ENCODE data around the gene SUN5. TPM values are rescaled to one million over a fixed set of nuclear protein-coding genes. Genes with fewer than 3 reads are reported as not detected.
"Not testable (repeated sequence)": the region's sequence is repeated elsewhere in the genome, so short reads cannot be mapped to it uniquely, and the experiment has no call there.

The SUN5 gene
- total RNA-seq, 1 donor from 2014 or later: not detected

GRCh38 chr20:32963176-32963575 lies 41.1 kb downstream of the SUN5 start:
- no peak overlapping the region for H3K4me3 ChIP-seq (ENCODE audit: low read depth, low read length)
- no peak for DNase-seq (ENCODE audit: low read depth)
- no peak for TF ChIP-seq CTCF (conservative IDR thresholded peaks at IDR 0.05; ENCODE audit: low read depth, low read length)

- DNase-seq (ENCODE audit: low read depth); H3K4me3 ChIP-seq (ENCODE audit: low read depth, low read length): not testable (repeated sequence)
Observed at GRCh38 chr20:32962646-32963045, 41.6 kb downstream of the SUN5 start.

GRCh38 chr20:32962053-32962452 lies 42.2 kb downstream of the SUN5 start:
- no peak for TF ChIP-seq CTCF (conservative IDR thresholded peaks at IDR 0.05; ENCODE audit: low read depth, low read length)
- no peak overlapping the region for H3K4me3 ChIP-seq (ENCODE audit: low read depth, low read length)
- DNase-seq (ENCODE audit: low read depth): no peak

GRCh38 chr20:32960849-32961731 lies 43.1 kb downstream of the SUN5 start:
- no peak for DNase-seq (ENCODE audit: low read depth)
- TF ChIP-seq CTCF (conservative IDR thresholded peaks at IDR 0.05; ENCODE audit: low read depth, low read length): no peak

GRCh38 chr20:32960222-32960518 lies 44.1 kb downstream of the SUN5 start:
- H3K4me3 ChIP-seq (ENCODE audit: low read depth, low read length): no peak overlapping the region
- DNase-seq (ENCODE audit: low read depth): no peak
- TF ChIP-seq CTCF (conservative IDR thresholded peaks at IDR 0.05; ENCODE audit: low read depth, low read length): no peak

More at GRCh38 chr20:32960849-32961731, 43.1 kb downstream of the SUN5 start:
- H3K4me3 ChIP-seq (ENCODE audit: low read depth, low read length): no peak overlapping the region

GRCh38 chr20:32959351-32960221 lies 44.6 kb downstream of the SUN5 start:
- H3K4me3 ChIP-seq (ENCODE audit: low read depth, low read length): no peak overlapping the region
- no peak for TF ChIP-seq CTCF (conservative IDR thresholded peaks at IDR 0.05; ENCODE audit: low read depth, low read length)
- DNase-seq (ENCODE audit: low read depth): no peak

GRCh38 chr20:32958574-32958973 lies 45.7 kb downstream of the SUN5 start:
- no peak for TF ChIP-seq CTCF (conservative IDR thresholded peaks at IDR 0.05; ENCODE audit: low read depth, low read length)
- no peak overlapping the region for H3K4me3 ChIP-seq (ENCODE audit: low read depth, low read length)
- no peak for DNase-seq (ENCODE audit: low read depth)

All from epithelial cell of proximal tubule (primary cell).